Activated CD8-positive, alpha-beta memory T cell treated with anti-CD3 and anti-CD28 coated beads for 1 hour (primary cell): ENCODE results near the gene CAST.

Experiments
- DNase-seq, 2 donors: peaks; one replicate each; pipeline ENCODE4 v3.0.0-alpha.2; 2020; ENCODE audit warnings: low read depth in 1 of 2; ENCODE audit errors: extremely low read depth in 1 of 2

The CAST gene

DNA sequence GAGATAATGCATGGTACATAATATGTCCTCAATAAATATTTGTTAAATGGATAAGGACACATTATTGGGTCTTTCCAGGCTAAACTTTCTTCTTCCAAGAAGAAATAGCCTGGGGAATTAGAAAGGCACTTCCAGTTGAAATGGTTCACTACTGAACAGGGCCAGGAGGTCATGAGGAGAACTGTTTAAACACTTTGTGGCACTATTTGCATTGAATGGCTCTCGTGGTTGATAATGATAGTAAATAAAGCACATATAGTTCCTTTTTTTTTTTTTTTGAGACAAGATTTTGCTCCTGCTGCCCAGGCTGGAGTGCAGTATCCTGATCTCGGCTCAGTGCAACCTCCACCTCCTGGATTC, 19.9 kb upstream of the CAST start:
- no peak for DNase-seq

DNA sequence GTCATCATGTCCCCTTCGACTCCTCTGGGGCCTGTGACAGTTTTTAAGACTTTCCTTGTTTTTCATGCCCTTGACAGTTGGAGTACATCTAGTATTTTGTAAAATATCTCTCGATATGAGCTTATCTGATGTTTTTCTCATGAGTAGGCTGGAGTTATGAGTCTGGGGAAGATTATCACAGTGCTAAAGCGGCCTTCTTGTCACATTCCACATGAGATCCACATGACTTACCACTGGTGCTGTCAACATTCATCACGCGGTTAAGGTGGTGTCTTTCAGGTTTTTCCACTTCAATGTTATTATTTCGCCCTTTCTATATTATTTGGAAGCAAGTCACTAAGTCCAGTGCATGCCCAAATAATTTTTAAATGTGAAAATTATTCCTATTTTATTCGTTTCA, 17.1 kb upstream of the CAST start:
- DNase-seq, result no peak

GRCh38 chr5:96648023-96648422, 14.2 kb upstream of the CAST start:
- no peak for DNase-seq

GRCh38 chr5:96648593-96648992, 13.6 kb upstream of the CAST start:
- DNase-seq, result no peak

- no peak for DNase-seq
These were observed 12.9 kb upstream of the CAST start for GRCh38 chr5:96649251-96649662.

DNA sequence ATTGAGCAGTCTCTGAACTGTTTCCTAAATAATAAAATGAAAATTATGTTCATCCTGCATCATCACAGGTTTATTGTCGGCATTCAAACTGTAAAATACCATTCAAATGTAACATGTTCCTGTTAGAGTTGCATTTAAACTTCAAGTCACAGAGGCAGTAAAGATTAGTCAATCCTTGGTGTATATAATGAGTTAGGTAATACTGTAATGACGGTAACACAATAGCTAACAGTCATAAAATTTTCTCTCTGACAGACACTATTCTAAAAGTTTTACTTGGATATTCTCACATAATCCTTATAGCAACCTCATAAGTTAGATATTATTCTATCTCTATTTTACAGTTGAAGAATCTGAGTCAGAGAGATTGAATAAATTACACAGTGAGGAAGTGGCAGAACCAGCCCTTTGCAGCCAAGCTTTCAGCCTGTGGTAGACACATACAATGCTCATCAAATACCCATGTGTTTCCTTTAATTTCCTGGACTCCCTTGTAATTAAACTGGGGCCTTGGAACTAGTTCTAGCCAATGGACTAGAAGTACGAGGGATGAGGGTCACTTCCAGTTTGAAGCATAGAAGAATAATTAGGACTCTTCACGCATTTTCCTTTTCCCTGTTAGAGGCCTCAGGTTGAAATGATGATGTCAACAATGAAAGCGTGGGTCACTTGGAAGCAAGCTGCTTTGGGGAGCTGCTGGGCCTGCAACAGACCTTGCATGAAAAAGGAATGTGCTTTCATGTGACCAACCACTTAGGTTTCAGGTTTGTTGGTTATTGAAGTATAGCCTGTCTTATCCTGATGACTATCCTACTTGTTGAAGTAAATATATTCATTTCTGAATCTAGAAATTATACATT, 12.3 kb upstream of the CAST start:
- DNase-seq, result no peak

DNA sequence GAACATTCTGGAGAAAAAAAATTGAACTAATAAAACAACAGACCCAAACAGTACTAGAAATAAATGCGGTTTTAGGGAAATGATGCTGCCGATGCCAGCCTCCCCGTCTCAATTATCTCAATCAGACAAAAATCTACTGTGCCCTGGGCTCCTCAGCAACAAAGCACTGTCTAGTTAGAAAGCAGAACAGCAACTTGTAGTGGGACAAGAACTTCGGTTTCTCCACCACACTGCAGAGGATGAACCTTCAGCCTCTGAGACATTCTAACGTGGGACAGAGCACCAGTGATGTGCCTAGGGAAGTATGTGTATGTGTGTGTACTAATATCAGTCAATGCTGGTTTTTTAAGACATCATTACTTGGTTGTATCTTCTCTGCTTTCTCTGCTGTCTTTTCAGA, 11.1 kb upstream of the CAST start:
- no peak for DNase-seq

DNA sequence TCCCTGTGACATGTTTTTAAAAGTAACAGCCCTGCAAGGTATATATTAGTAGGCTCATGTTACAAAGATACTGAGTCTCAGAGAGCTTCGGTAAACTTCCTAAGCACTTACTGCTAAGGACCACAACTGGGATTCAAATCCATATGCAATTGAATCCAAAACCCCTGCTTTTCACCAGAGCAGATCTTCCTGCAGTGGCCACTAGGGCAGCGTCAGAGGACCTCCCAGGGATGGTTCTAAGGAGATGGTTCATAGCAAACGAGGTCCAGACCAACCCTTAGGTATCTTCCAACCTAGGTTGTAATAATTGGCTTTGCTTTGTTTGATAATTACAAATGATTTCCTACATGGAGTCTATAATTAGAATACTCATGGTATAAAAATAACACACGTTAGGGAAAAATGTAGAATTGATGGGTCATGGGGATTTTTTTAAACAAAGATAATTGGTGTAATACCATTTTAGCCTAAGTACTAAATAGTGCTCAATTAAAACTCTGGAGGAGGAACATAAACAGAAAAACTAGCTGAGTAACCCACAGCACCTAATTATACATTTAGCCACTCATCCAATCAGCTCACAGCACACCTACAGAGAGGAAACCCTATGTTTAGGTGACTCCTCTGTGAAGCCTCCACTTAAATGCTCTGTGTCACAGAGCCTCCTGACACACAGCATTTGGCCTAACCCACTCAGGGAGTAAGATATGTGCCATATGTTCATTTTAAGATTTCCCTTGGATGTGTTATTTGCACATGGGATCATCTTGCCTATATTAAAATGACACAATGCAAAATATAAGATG, 10.0 kb upstream of the CAST start:
- no peak for DNase-seq

DNA sequence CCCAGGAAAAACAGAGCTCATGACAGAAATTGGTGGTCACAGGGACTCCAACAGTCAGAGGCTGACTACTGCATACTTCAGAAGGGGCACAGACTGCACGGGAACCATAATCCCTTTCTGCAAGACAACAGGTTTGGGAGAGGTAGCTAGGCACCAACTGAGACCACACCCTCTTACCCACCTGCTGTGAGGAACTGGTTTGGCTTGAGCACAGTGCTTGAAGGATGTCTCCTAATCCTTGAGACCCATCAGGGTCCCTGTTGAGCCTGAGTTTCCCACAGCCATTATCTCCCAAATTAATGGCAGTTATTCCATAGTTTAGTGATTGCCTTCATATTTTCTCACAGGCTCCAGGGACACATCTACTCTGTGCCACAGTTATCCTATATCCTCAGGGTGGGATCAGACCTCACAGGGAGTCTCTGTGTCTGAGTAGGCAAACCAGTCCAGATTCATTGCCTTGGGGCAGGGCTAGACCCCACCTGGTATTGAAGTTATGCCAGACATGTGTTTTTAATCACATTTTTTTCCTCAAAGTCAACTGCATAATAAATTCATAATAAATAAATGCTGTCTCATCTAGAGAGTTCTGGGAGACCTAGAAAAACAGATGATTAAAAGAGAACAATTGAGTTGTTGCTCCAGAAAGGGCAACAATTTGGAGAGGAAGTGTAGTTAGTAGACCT, 9.3 kb upstream of the CAST start:
- no peak for DNase-seq

DNA sequence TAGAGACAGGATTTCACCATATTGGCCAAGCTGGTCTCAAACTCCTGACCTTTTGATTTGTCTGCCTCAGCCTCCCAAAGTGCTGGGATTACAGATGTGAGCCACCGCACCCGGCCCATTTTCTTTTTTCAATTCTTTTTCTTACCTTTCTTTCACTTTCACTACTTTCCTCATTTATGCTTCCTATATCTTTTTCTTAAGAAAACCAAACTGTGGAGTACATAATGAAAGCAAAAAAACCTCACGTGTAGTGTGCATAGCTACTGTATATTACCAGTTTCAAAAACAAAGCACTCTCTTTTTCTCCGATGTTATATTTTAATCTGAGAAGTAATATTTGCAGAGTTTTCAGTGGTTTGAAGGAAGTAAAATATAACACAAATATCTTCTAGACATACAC, 8.0 kb upstream of the CAST start:
- DNase-seq, result no peak

DNA sequence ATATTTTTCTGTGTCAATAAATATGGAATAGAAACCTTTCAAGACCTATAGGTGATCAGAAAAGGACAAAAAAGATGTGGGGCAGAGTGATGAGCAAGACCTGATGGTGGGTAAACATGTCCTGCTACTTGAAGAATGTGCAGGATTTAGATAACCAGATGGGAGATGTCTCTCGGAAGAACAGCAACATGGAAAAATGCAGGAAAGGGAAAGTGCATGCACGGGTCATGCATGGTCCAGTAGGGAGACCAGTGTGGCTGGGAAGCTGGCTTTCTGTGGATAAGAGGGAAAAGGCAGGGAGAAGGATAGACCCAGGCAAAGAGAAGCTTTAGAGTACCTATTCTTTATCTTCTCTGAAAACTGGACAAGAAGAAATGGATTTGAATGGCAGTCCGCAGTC, 7.1 kb upstream of the CAST start:
- DNase-seq, result no peak

- DNase-seq, result no peak
These were observed 6.7 kb upstream of the CAST start for GRCh38 chr5:96655506-96655905.

DNA sequence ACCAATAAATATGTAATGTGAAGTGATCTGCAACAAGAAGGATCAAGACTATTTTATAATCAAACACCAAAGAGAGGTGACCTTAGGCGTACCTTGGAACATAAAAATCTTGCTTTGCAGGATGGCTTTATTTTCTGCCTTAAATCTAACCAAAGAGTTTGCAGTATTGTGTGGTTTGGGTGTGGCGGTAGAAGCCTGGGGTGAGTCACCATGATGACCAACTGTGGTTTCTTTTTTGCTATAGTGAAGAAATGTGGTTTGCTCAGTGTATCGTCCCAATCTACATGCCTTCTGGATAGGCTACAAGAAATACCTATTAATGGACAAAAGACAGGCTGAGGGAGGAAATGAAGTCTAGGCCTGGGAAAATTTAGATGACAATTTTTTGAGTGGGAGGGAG, 5.1 kb upstream of the CAST start:
- DNase-seq, result no peak

DNA sequence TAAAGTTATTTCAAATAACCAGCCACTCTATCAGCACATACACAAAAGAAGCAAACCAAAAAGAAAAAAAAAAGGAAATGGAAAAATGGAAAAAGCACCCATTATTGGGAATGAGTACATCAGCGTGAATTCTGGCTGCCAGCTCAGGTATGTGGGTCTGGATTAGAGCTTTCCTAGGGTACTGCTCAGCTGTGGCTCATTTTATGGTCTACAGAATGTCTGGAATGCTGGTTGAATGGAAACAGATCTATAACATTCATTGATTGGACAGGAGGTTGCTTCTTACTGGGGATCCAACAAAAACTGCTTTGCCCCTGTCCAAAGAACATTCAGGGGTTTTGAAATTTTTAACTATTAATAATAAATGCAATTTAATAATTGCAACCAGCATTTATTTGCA, 3.9 kb upstream of the CAST start:
- DNase-seq, result no peak

GRCh38 chr5:96659170-96659569, 3.0 kb upstream of the CAST start:
- DNase-seq, result no peak

DNA sequence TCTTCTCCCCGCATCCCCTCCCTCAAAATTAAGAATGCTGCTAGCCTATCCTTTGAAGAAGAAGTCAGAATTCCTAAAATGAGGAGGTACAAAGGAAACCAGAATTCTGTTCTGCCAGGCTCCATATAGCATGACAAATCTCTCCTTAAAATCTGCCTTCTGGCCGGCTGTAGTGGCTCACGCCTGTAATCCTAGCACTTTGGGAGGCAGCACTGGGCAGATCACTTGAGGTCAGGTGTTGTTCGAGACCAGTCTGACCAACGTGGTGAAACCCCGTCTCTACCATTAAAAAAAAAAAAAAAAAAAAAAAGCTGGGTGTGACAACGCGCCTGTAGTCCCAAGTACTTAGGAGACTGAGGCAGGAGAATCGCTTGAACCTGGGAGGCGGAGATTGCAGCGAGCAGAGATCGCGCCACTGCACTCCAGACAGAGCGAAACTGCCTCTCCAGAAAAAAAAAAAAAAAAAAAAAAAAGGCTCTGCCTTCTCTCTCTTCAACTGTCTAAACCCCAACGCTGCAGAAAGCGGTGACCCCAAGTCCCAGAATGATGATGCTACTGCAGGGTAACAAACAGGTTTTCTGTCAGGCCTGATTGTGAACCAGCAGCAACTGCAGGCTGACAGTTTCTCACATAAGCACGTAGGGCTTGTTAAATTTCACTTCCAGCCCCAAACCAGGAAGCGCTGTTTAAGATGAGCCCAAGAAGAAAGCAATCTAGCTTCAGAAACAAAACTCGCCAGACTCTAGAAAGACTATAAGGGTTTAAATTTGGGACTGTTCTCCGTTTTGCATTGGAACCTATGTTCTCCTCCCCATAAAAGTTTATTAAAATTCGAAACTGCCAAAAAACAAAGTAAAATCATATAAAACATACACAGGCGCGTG, 963 bp upstream of the CAST start:
- no peak for DNase-seq

GRCh38 chr5:96662725-96663518, 746 bp downstream of the CAST start:
- peak; percentile 47 to 71 for DNase-seq

DNA sequence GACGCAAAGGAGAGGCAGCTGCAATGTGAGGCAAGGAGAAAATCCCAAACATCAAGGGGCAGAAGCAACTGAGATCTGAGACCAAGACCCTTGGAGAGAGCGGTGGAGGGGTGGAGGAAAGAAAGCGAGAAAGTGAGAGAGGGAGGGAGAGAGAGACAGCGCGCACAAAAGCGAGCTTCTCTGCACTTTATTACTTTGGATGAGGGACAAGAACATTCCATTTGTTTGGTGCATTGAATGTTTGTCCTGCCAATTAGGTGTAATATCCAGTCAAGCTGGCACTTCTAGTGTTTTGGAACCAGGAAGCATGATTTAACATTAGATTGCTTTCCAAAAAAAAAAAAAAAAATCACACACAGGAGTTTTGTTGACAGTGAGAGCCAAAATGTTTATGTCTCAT, 1.4 kb downstream of the CAST start:
- no peak for DNase-seq

GRCh38 chr5:96664669-96665068, 2.5 kb downstream of the CAST start:
- no peak for DNase-seq

DNA sequence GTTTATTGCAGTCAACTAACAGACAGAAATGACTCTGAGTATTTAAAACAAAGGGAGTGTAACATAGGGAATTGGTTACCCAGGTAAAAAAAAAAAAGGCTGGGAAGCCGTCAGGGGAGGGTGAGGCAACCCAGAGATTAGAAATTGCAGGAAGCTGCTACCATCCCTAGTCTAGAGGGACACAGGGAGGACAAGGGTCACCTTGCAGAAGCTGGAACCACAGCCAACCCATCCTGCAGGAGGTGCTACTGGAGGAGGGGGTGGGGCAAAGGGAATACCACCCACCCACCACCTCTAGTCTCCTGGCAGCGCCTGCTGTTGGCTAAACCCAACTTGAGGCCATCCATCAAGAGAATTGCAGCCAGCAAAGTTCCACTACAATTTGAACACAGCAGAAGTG, 6.5 kb downstream of the CAST start:
- no peak for DNase-seq
